ENCODE results near the gene C14orf180.

The C14orf180 gene

DNA sequence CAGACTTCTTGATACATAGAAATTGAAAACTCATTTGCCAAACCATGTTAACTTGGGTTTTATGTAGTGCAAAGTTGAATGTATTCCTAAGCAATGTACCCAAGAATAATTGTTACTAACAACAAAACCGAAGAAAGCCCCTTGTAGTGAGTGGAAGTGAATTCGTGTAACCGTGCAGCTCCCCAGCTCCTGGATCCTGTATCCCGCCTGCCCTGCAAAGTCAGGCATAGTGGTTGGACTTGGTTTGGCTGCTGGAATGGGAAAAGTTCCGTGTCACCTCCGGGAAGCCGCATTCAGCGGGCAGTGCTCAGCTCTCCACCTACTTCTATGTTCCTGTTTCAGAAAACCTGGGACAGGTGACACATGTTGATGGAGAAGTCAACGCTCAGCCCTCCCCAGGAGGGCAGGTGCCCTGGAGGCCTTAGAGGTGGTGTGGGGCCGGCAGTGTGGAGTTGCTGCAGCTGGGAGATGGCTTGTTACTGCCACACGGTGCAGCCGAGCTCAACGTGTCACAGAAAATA is 29.2 kb upstream of the C14orf180 start:
- DNase-seq (ENCODE audit: low spot score) (no peak), ATAC-seq (ENCODE audit: low read depth) (no peak)
- Histone ChIP-seq H3K27ac (ENCODE audit: poor library complexity, severe bottlenecking) (no peak overlapping the region), H3K27me3 (ENCODE audit: insufficient read depth, poor library complexity, severe bottlenecking) (peaks cover 60% of the 10 kb centered on the region), H3K4me1 (ENCODE audit: insufficient read depth, poor library complexity, severe bottlenecking) (no peaks in the 10 kb centered on the region), H3K9me3 (ENCODE audit: severe bottlenecking) (no peaks in the 10 kb centered on the region), H3K4me3 (ENCODE audit: severe bottlenecking) (no peak overlapping the region), H3K36me3 (ENCODE audit: low read depth) (no peaks in the 10 kb centered on the region)
- TF ChIP-seq, protein P1, sequence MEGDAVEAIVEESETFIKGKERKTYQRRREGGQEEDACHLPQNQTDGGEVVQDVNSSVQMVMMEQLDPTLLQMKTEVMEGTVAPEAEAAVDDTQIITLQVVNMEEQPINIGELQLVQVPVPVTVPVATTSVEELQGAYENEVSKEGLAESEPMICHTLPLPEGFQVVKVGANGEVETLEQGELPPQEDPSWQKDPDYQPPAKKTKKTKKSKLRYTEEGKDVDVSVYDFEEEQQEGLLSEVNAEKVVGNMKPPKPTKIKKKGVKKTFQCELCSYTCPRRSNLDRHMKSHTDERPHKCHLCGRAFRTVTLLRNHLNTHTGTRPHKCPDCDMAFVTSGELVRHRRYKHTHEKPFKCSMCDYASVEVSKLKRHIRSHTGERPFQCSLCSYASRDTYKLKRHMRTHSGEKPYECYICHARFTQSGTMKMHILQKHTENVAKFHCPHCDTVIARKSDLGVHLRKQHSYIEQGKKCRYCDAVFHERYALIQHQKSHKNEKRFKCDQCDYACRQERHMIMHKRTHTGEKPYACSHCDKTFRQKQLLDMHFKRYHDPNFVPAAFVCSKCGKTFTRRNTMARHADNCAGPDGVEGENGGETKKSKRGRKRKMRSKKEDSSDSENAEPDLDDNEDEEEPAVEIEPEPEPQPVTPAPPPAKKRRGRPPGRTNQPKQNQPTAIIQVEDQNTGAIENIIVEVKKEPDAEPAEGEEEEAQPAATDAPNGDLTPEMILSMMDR (IDR thresholded peaks at IDR 0.05; ENCODE audit: poor library complexity, severe bottlenecking): no peak

DNA sequence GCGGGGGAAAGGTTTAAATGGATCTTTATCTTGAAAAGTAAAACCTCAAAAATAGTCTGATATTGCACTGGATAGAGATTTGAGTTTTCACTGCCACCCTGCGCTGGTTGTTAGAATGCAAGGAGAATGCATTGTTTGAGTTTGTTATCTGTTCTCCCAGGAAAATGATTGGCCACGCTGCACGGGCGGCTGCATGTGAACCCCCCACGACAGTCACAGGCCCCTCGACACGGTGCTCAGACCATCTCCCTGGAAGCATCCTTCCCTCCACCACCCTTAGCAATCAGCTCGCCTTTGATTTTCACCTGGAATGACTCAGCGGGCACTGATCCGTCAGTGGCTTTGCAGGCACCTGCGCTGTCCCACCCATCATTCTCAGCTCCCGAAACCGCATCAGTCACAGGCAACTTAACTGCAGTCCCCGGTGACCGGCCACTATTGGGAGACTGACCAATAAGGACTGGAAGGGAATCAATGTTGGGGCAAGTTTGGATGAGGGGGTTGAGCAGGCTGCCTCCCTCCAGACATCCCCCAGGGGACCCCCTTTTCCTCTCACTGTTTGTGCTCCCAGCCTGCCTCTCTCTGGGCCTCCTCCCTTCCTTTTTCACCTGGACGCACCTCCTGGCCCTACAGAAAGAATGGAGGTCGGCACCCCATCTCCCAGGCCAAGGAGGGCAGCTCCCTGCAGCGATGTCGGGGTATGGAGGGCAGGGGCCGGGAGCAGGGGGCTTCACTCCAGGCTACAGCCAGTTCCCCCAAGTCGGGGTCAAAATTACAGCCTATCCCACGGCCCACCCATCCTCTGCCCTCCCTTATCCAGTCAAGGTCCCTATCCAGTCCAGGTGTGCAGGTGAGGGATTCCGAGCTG is 28.5 kb upstream of the C14orf180 start:
- Histone ChIP-seq H3K27me3 (ENCODE audit: insufficient read depth, poor library complexity, severe bottlenecking) (peaks cover 60% of the 10 kb centered on the region), H3K4me1 (ENCODE audit: insufficient read depth, poor library complexity, severe bottlenecking) (no peaks in the 10 kb centered on the region), H3K27ac (ENCODE audit: poor library complexity, severe bottlenecking) (no peak overlapping the region), H3K4me3 (ENCODE audit: severe bottlenecking) (no peak overlapping the region), H3K9me3 (ENCODE audit: severe bottlenecking) (no peaks in the 10 kb centered on the region), H3K36me3 (ENCODE audit: low read depth) (no peaks in the 10 kb centered on the region)
- ATAC-seq (ENCODE audit: low read depth) (no peak), DNase-seq (ENCODE audit: low spot score) (peak; percentile 55)
- TF ChIP-seq, protein P1 (IDR thresholded peaks at IDR 0.05; ENCODE audit: poor library complexity, severe bottlenecking): no peak

DNA sequence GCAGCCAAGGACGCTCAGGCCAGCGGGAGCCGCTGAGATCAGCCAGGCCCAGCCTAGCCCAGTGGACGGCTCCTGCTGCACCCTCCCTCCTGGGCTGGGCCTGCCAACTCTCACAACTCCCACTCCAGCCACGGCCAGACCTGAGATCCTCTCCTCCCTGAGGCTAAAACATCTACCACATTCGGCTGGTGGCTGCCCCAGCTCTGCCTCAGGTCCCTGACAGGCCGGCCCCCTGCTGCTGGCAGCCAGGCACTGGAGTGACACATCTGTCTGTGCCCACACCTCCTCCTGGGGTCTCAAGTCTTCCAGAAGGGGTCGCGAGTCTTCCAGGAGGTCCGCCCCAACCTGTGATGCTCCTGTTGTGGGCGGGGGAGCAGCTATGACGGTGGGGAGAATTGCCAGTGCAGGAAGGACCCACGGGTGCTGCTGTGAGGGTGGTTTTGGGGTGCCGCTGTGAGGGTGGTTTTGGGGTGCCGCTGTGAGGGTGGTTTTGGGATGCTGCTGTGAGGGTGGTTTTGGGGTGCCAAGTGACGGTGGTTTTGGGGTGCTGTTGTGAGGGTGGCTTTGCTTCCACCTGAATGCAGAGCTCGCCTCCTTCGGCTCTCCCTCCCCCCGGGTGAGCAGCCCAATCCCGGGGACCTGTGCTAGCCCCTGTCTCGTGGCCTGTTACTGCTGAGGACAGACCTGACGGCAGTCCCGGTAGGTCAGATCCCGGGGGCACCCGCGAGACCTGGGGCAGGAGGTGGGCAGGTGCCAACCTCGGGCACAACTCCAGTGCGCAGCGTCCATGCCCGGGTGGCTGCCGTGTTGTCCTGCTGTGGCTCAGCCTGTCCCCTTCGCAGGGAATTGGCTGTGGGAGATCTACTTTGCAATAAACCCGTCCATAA is 27.5 kb upstream of the C14orf180 start:
- DNase-seq (ENCODE audit: low spot score) (peak; percentile 66), ATAC-seq (ENCODE audit: low read depth) (no peak)
- H3K36me3 ChIP-seq (ENCODE audit: low read depth): no peaks in the 10 kb centered on the region
- TF ChIP-seq, protein P1 (IDR thresholded peaks at IDR 0.05; ENCODE audit: poor library complexity, severe bottlenecking): no peak
- H3K9me3 ChIP-seq (ENCODE audit: severe bottlenecking): no peaks in the 10 kb centered on the region
- H3K27me3 ChIP-seq (ENCODE audit: insufficient read depth, poor library complexity, severe bottlenecking): peaks cover 68% of the 10 kb centered on the region
- H3K4me1 ChIP-seq (ENCODE audit: insufficient read depth, poor library complexity, severe bottlenecking): no peaks in the 10 kb centered on the region
- H3K4me3 ChIP-seq (ENCODE audit: severe bottlenecking): no peak overlapping the region
- H3K27ac ChIP-seq (ENCODE audit: poor library complexity, severe bottlenecking): no peak overlapping the region

DNA sequence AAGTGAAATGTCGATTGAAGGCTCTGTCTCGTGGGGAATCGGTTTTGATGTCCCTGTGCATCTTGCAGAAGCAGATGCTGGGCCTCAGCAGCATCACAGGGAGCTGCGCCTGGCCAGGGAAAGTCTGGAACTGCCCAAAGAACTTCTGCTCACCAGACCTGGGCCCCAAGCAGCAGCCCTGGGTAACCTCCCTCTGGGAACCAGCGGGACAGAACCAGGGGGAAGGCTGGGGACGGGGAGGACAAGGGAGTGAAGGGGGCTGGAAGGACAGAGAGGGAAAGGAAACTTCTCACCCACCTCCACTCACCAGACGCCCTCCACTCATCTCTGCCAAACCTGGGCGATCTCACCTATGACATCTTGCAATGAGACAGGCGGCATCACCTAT is 26.8 kb upstream of the C14orf180 start:
- H3K27ac ChIP-seq (ENCODE audit: poor library complexity, severe bottlenecking): no peak overlapping the region
- no peak overlapping the region for H3K4me3 ChIP-seq (ENCODE audit: severe bottlenecking)
- TF ChIP-seq, protein P1 (IDR thresholded peaks at IDR 0.05; ENCODE audit: poor library complexity, severe bottlenecking): no peak
- DNase-seq (ENCODE audit: low spot score): peak; percentile 55
- no peak for ATAC-seq (ENCODE audit: low read depth)
- H3K9me3 ChIP-seq (ENCODE audit: severe bottlenecking): no peaks in the 10 kb centered on the region
- peaks cover 73% of the 10 kb centered on the region for H3K27me3 ChIP-seq (ENCODE audit: insufficient read depth, poor library complexity, severe bottlenecking)
- no peaks in the 10 kb centered on the region for H3K4me1 ChIP-seq (ENCODE audit: insufficient read depth, poor library complexity, severe bottlenecking)
- no peaks in the 10 kb centered on the region for H3K36me3 ChIP-seq (ENCODE audit: low read depth)
